Ovary (tissue), 3 donors: Measurements from ENCODE around the gene NETO1.

ENCODE experiments used
- CTCF ChIP-seq, 3 donors: fragments of 450-650 bp in 2 of 3; fragments of 200-600 bp in 1 of 3; IDR thresholded peaks; one replicate each; pipeline versions ENCODE4 v1.5.1 to v1.8.0; 2016 to 2022; ENCODE audit warnings: antibody characterized with exemption in 3 of 3, mild to moderate bottlenecking in 1 of 3
- EP300 ChIP-seq: sonication (generic); formaldehyde crosslinking; IDR thresholded peaks from one replicate; pipeline ENCODE4 v1.6.1; 2017; ENCODE audit warnings: antibody characterized with exemption
- POLR2A ChIP-seq: fragments of 450-650 bp; IDR thresholded peaks from one replicate; pipeline ENCODE4 v1.6.1; 2017; ENCODE audit warnings: antibody characterized with exemption, mild to moderate bottlenecking, moderate library complexity
- donor health status: DM: no; HTN: no; CAD: no.

- TF ChIP-seq CTCF (IDR thresholded peaks at IDR 0.05), result no peak
- TF ChIP-seq EP300, result no peak
- no peak for TF ChIP-seq POLR2A
These were observed 42.3 kb upstream of the NETO1 start for GRCh38 chr18:72910045-72910444.
